ENCODE measurements around the gene PARVA. TPM values are rescaled to one million over a fixed set of nuclear protein-coding genes. Genes with fewer than 3 reads are reported as not detected.
A peak's percentile ranks its signal among the peaks of the same experiment; 100 is the strongest.

Gene PARVA
- total RNA-seq, 1 experiment from 2014 or later: 10.4 TPM

GRCh38 chr11:12436266-12436665 is 58.9 kb downstream of the PARVA start:
- DNase-seq (ENCODE audit: low spot score) (no peak), ATAC-seq (no peak)
- Mint-ChIP-seq H3K4me3 (no peak overlapping the region), H3K4me1 (peaks cover 30% of the 10 kb centered on the region), H3K27me3 (ENCODE audit: low read depth) (no peaks in the 10 kb centered on the region; the same call in 1 of the 2 replicates), H3K36me3 (peaks cover 17% of the 10 kb centered on the region), H3K27ac (no peak overlapping the region), H3K9me3 (peaks cover 24% of the 10 kb centered on the region)
- ChIA-PET CTCF (no interaction called here), POLR2A (no interaction called here)
- TF ChIP-seq ZNF317 (CRISPR knock-in tag; IDR thresholded peaks at IDR 0.05; ENCODE audit: borderline replicate concordance, low read depth) (no peak), ETV6 (CRISPR knock-in tag; IDR thresholded peaks at IDR 0.05) (no peak), NFATC4 (CRISPR knock-in tag; IDR thresholded peaks at IDR 0.05) (no peak)
- TF ChIP-seq, protein P1, sequence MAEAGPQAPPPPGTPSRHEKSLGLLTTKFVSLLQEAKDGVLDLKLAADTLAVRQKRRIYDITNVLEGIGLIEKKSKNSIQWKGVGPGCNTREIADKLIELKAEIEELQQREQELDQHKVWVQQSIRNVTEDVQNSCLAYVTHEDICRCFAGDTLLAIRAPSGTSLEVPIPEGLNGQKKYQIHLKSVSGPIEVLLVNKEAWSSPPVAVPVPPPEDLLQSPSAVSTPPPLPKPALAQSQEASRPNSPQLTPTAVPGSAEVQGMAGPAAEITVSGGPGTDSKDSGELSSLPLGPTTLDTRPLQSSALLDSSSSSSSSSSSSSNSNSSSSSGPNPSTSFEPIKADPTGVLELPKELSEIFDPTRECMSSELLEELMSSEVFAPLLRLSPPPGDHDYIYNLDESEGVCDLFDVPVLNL (CRISPR knock-in tag; IDR thresholded peaks at IDR 0.05; ENCODE audit: borderline replicate concordance, low read depth): no peak
- TF ChIP-seq, protein P2, sequence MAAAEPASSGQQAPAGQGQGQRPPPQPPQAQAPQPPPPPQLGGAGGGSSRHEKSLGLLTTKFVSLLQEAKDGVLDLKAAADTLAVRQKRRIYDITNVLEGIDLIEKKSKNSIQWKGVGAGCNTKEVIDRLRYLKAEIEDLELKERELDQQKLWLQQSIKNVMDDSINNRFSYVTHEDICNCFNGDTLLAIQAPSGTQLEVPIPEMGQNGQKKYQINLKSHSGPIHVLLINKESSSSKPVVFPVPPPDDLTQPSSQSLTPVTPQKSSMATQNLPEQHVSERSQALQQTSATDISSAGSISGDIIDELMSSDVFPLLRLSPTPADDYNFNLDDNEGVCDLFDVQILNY (CRISPR knock-in tag; IDR thresholded peaks at IDR 0.05): no peak

DNA sequence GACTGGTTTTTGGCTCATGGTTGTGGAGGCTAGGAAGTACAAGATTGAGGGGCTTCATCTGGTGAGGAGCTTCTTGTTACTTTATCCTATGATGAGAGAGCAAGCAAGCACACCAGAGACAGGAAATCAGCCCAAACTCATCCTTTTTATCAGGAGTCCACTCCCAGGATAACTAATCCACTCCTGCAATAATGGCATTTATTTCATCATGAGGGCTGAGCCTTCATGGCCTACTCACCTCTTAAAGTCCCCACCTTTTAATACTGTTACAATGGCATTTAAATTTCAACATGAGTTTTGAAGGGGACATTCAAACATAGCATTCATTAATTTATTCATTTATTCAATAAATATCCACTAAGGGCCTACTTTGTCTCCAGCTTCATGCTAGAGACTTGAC is 60.9 kb downstream of the PARVA start:
- no peak overlapping the region for H3K4me3 Mint-ChIP-seq

DNA sequence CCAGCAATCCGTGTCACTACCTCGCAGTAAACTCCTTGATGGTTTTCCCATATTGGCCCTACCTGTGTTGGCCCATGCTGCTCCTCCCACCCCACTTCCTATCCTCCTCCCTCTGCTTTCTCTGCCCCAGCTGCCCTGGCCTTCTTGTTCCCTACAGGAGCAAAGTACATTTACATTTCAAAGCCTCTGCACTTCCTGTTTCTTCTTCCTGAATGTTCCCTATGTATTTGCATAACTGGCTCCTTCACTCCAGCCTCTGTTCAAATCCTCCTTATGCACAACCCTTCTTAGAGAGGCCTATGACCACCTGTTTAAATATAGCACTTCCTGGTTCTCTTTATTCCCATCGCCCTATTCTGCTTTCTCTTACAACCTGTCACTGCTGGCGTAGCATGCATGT is 62.2 kb downstream of the PARVA start:
- ATAC-seq (peak; percentile 95), DNase-seq (ENCODE audit: low spot score) (no peak)
- POLR2A ChIA-PET: no interaction called here
- H3K4me1 Mint-ChIP-seq: peaks cover 28% of the 10 kb centered on the region
- H3K27me3 Mint-ChIP-seq (ENCODE audit: low read depth): no peaks in the 10 kb centered on the region; the same call in 1 of the 2 replicates
- peaks cover 29% of the 10 kb centered on the region for H3K9me3 Mint-ChIP-seq
- H3K4me3 Mint-ChIP-seq: no peak overlapping the region
- H3K27ac Mint-ChIP-seq: peak overlapping the region; percentile 30
- peaks cover 20% of the 10 kb centered on the region for H3K36me3 Mint-ChIP-seq
- peak; percentile 100 for TF ChIP-seq ZNF121 (CRISPR knock-in tag; IDR thresholded peaks at IDR 0.05)
- TF ChIP-seq SMAD3 (CRISPR knock-in tag; IDR thresholded peaks at IDR 0.05; ENCODE audit: borderline replicate concordance): no peak
- peak; percentile 42; the same call in 1 of the 2 replicates for TF ChIP-seq ETV6 (CRISPR knock-in tag; IDR thresholded peaks at IDR 0.05)
- TF ChIP-seq CDX4 (CRISPR knock-in tag; IDR thresholded peaks at IDR 0.05; ENCODE audit: borderline replicate concordance): no peak
- TF ChIP-seq, protein P3, sequence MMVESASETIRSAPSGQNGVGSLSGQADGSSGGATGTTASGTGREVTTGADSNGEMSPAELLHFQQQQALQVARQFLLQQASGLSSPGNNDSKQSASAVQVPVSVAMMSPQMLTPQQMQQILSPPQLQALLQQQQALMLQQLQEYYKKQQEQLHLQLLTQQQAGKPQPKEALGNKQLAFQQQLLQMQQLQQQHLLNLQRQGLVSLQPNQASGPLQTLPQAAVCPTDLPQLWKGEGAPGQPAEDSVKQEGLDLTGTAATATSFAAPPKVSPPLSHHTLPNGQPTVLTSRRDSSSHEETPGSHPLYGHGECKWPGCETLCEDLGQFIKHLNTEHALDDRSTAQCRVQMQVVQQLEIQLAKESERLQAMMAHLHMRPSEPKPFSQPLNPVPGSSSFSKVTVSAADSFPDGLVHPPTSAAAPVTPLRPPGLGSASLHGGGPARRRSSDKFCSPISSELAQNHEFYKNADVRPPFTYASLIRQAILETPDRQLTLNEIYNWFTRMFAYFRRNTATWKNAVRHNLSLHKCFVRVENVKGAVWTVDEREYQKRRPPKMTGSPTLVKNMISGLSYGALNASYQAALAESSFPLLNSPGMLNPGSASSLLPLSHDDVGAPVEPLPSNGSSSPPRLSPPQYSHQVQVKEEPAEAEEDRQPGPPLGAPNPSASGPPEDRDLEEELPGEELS (CRISPR knock-in tag; IDR thresholded peaks at IDR 0.05): no peak; the same call in 1 of the 2 replicates
- CTCF ChIA-PET: interaction anchor here (1.4 kb wide), 1 partner anchor 151 kb away, joined by 3 read pairs; no protein-coding TSS in a partner anchor

More for the DNA sequence above, 60.9 kb downstream of the PARVA start:
- ChIA-PET CTCF (no interaction called here), POLR2A (no interaction called here)
- no peaks in the 10 kb centered on the region; the same call in 1 of the 2 replicates for H3K27me3 Mint-ChIP-seq (ENCODE audit: low read depth)
- ATAC-seq (no peak), DNase-seq (ENCODE audit: low spot score) (no peak)
- H3K4me1 Mint-ChIP-seq: peaks cover 39% of the 10 kb centered on the region
- H3K27ac Mint-ChIP-seq: no peak overlapping the region
- TF ChIP-seq GABPB1 (CRISPR knock-in tag; IDR thresholded peaks at IDR 0.05) (no peak), NFYB (CRISPR knock-in tag; conservative IDR thresholded peaks at IDR 0.05; ENCODE audit: low read depth) (no peak), TCF7 (CRISPR knock-in tag; IDR thresholded peaks at IDR 0.05; ENCODE audit: low read depth) (no peak), GRHL2 (CRISPR knock-in tag; IDR thresholded peaks at IDR 0.05; ENCODE audit: insufficient replicate concordance, severe bottlenecking) (no peak), HMGA2 (CRISPR knock-in tag; IDR thresholded peaks at IDR 0.05) (no peak), CBFB (CRISPR knock-in tag; IDR thresholded peaks at IDR 0.05; ENCODE audit: low read depth) (no peak), SMAD4 (CRISPR knock-in tag; IDR thresholded peaks at IDR 0.05) (no peak), NFATC4 (CRISPR knock-in tag; IDR thresholded peaks at IDR 0.05) (no peak), JUN (CRISPR knock-in tag; IDR thresholded peaks at IDR 0.05) (no peak), GTF2I (CRISPR knock-in tag; conservative IDR thresholded peaks at IDR 0.05) (no peak)
- TF ChIP-seq, protein P4, sequence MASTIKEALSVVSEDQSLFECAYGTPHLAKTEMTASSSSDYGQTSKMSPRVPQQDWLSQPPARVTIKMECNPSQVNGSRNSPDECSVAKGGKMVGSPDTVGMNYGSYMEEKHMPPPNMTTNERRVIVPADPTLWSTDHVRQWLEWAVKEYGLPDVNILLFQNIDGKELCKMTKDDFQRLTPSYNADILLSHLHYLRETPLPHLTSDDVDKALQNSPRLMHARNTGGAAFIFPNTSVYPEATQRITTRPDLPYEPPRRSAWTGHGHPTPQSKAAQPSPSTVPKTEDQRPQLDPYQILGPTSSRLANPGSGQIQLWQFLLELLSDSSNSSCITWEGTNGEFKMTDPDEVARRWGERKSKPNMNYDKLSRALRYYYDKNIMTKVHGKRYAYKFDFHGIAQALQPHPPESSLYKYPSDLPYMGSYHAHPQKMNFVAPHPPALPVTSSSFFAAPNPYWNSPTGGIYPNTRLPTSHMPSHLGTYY (CRISPR knock-in tag; IDR thresholded peaks at IDR 0.05): no peak
- TF ChIP-seq, protein P5, sequence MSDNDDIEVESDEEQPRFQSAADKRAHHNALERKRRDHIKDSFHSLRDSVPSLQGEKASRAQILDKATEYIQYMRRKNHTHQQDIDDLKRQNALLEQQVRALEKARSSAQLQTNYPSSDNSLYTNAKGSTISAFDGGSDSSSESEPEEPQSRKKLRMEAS (CRISPR knock-in tag; IDR thresholded peaks at IDR 0.05): no peak
- peaks cover 20% of the 10 kb centered on the region for H3K36me3 Mint-ChIP-seq
- peaks cover 24% of the 10 kb centered on the region for H3K9me3 Mint-ChIP-seq

All from WTC11 (cell line).